DOHH2 (cell line): ENCODE measurements around the gene CNTN4.

ENCODE experiments used
- EZH2phosphoT487 ChIP-seq: fragments of 200-600 bp; sonication (generic); IDR thresholded peaks from 2 replicates; pipeline ENCODE4 v1.6.1; 2017; ENCODE audit warnings: borderline replicate concordance, mild to moderate bottlenecking, antibody characterized with exemption, low read length, moderate library complexity, mixed read lengths
- TF ChIP-seq, protein P1 (sequence below): fragments of 200-600 bp; sonication (generic); IDR thresholded peaks from one replicate; pipeline ENCODE4 v1.5.1; 2014; ENCODE audit warnings: antibody characterized with exemption, mild to moderate bottlenecking, low read depth, low read length; ENCODE audit not compliant: poor library complexity, severe bottlenecking

DNA sequence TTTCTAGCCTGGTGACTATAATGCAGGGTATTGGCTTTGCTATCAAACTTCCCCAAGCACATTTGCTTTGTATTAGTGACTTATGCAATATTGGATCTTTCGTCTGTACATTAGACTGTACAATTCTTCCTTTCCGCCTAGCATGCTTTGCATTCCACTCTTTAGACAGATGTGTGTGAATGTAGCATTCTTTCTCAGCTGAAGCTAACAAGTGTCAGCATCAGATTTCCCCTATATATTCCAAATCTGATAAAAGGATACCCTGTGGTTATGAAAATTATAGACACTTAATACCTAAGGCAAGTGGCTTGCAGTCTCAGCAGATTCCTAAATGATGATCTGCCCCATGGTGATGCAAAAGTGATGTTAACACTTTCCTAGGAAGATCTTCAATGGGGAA, 360.1 kb downstream of the CNTN4 start:
- TF ChIP-seq, protein P1, sequence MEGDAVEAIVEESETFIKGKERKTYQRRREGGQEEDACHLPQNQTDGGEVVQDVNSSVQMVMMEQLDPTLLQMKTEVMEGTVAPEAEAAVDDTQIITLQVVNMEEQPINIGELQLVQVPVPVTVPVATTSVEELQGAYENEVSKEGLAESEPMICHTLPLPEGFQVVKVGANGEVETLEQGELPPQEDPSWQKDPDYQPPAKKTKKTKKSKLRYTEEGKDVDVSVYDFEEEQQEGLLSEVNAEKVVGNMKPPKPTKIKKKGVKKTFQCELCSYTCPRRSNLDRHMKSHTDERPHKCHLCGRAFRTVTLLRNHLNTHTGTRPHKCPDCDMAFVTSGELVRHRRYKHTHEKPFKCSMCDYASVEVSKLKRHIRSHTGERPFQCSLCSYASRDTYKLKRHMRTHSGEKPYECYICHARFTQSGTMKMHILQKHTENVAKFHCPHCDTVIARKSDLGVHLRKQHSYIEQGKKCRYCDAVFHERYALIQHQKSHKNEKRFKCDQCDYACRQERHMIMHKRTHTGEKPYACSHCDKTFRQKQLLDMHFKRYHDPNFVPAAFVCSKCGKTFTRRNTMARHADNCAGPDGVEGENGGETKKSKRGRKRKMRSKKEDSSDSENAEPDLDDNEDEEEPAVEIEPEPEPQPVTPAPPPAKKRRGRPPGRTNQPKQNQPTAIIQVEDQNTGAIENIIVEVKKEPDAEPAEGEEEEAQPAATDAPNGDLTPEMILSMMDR: no peak
- no peak for TF ChIP-seq EZH2phosphoT487
